Measurements from ENCODE around the gene B3GLCT. TPM values are rescaled to one million over a fixed set of nuclear protein-coding genes. Genes with fewer than 3 reads are reported as not detected.

B3GLCT gene
- total RNA-seq, 4 donors from 2014 or later, result 2.3 to 9.2 (median 7.1) TPM

DNA sequence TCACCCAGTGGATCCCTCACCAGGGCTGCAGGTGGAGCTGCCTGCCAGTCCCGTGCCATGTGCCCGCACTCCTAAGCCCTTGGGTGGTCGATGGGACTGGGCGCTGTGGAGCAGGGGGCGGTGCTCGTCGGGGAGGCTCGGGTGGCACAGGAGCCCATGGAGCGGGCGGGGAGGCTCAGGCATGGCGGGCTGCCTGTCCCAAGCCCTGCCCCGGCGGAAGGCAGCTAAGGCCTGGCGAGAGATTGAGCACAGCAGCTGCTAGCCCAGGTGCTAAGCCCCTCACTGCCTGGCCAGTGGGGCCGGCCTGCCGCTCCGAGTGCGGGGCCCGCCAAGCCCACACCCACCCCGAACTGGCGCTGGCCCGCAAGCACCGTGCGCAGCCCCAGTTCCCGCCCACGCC is 16.8 kb upstream of the B3GLCT start:
- intact Hi-C loops (cut with DNase I), result no loop called here
- no peak for DNase-seq
- TF ChIP-seq CTCF (IDR thresholded peaks at IDR 0.05) (no peak), POLR2A (IDR thresholded peaks at IDR 0.05) (no peak)
- Histone ChIP-seq H3K27me3 (no peaks in the 10 kb centered on the region), H3K36me3 (no peaks in the 10 kb centered on the region), H3K9me3 (no peaks in the 10 kb centered on the region), H3K27ac (no peak overlapping the region), H3K4me1 (no peaks in the 10 kb centered on the region), H3K4me3 (no peak overlapping the region)
- no CpG with 5 or more reads among the region's 26 CpGs for WGBS, 2 donors

DNA sequence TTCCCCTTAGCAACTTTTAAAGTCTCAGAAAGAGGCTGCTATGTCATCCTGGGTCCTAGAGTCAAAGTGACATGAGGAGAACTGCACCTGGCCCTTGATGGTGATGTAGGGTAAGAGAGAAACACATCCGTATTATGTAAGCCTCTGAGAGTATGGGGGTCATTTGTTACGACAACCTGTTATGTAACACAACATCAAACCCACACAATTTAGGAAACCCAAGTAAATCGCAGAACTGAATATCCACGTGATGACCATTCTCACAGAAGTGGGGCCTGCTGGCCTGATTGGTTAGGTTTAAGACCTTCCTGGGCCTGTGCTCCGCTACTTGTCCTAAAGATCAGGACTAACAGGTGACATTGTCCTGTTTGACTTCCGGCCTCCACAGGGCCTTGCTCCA is 15.3 kb upstream of the B3GLCT start:
- Histone ChIP-seq H3K36me3 (no peaks in the 10 kb centered on the region), H3K9me3 (no peaks in the 10 kb centered on the region), H3K27me3 (no peaks in the 10 kb centered on the region), H3K27ac (no peak overlapping the region), H3K4me1 (no peaks in the 10 kb centered on the region), H3K4me3 (no peak overlapping the region)
- intact Hi-C loops (cut with DNase I), result no loop called here
- no peak for DNase-seq
- TF ChIP-seq CTCF (IDR thresholded peaks at IDR 0.05) (no peak), POLR2A (IDR thresholded peaks at IDR 0.05) (no peak)
- WGBS, 2 donors, result 78 to 96% methylated on average over 4 to 6 of the region's 6 CpGs

DNA sequence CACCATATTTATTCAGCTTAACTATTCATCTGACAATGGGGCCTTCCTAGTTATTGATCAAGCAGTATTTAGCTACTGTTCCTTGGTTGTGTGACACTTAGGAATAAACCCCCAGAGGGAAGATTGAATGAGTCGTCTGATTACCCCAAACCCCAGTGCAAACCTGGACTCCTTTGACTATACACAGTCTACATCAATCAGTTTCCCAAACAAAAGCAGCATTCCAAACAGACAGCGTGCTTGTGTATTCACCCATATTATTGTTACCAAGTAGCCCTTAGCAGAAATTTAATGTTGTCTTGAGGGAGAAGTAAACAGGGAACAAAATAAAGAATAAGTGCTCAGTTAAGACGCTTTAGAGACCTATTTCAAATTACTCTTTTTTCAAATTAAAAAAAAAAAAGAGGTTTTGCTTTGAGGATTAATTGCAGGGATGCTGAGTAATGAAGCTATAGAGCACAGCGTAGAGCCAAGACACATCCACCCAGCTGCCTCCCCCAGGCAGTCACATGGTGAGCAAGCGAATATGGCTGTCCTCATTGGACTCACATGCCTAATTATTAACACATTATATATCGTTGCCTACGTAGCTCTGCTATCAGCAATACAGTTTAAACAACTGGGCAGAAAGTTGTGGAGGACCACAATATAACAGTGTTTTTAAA is 14.7 kb upstream of the B3GLCT start:
- Histone ChIP-seq H3K9me3 (no peaks in the 10 kb centered on the region), H3K36me3 (no peaks in the 10 kb centered on the region), H3K4me1 (no peaks in the 10 kb centered on the region), H3K4me3 (no peak overlapping the region), H3K27ac (no peak overlapping the region), H3K27me3 (no peaks in the 10 kb centered on the region)
- TF ChIP-seq POLR2A (IDR thresholded peaks at IDR 0.05) (no peak), CTCF (IDR thresholded peaks at IDR 0.05) (no peak)
- no peak for DNase-seq
- WGBS, 2 donors, result 49 to 54% methylated on average over 7 of the region's 7 CpGs
- intact Hi-C loops (cut with DNase I), result no loop called here

DNA sequence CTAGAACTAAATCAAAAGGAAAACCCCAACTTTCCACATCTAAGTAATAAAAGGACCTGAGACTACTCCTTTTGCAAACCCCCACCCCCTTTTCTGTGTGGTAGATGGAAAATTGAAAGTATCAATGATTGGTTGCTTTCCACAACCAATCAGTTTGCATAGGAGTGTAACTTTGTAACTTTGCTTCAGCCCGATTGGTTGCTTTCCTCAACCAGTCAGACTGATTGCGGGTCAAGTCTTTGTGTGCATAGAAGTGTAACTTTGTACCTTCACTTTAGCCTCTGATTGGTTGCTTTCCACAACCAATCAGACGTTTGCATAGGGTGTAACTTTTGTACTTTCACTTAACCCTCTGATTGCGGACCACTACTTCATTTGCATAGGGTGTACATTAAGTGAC is 8.0 kb upstream of the B3GLCT start:
- no peak overlapping the region for H3K4me3 ChIP-seq
- H3K27ac ChIP-seq, result no peak overlapping the region
- WGBS, 2 donors, result 84 to 87% methylated on average over 4 of the region's 4 CpGs
- intact Hi-C loops (cut with DNase I), result no loop called here
- H3K9me3 ChIP-seq, result no peaks in the 10 kb centered on the region
- no peaks in the 10 kb centered on the region for H3K4me1 ChIP-seq
- no peak for DNase-seq
- no peaks in the 10 kb centered on the region for H3K36me3 ChIP-seq
- TF ChIP-seq CTCF (IDR thresholded peaks at IDR 0.05) (no peak), POLR2A (IDR thresholded peaks at IDR 0.05) (no peak)
- H3K27me3 ChIP-seq, result no peaks in the 10 kb centered on the region

DNA sequence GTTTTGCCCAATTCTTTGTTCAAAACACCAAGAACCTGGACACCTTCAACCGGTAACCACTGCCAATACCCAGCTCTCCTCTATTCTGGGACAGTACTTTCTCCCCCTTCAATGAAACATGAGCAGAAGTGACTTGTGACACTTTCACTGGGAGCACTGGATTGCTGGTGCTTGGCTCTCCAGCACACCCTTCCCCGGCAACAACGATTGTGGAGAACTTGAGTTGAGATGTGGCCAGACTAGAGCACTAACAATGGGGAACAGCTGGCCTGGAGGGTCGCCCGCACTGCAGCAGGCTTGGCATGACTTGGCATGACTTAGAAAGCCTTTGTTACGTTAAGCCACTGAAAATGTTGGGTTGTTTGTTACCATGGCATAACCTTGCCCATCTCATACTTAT is 7.5 kb upstream of the B3GLCT start:
- no peak overlapping the region for H3K27ac ChIP-seq
- no peak for DNase-seq
- intact Hi-C loops (cut with DNase I), result no loop called here
- no peaks in the 10 kb centered on the region for H3K4me1 ChIP-seq
- H3K4me3 ChIP-seq, result no peak overlapping the region
- no peaks in the 10 kb centered on the region for H3K36me3 ChIP-seq
- TF ChIP-seq POLR2A (IDR thresholded peaks at IDR 0.05) (no peak), CTCF (IDR thresholded peaks at IDR 0.05) (no peak)
- 21 to 80% methylated on average over 5 to 6 of the region's 6 CpGs for WGBS, 2 donors
- H3K9me3 ChIP-seq, result no peaks in the 10 kb centered on the region
- no peaks in the 10 kb centered on the region for H3K27me3 ChIP-seq

Data from esophagus squamous epithelium (tissue), 5 donors.